ENCODE results near the gene OR4C12.
"Not testable (repeated sequence)": the region's sequence is repeated elsewhere in the genome, so short reads cannot be mapped to it uniquely, and the experiment has no call there.

The OR4C12 gene

DNA sequence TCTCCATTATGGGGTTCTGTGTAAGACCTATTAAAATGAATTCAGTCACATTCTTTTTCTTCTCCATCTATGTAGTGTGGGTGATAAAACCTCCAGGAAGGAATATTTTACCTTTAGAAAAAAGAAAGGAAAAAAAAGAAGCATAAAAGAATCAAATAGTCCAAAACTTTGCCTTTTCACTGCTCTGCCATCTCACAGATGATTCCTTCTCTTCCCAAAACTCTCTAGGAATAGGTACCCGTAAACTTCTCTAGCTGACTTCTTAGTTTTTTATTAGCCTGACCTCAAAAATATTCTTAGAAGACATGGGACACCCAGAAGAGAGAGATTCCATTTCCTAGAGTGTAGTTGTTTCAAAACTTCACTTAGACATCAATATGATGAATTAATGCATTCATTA is at the start of gene OR4C12:
OR4C12 (minus strand) TSS at position 101 of the 400 bp plus-strand sequence; CDS start at position 67, 34 bp downstream.
- not testable (repeated sequence) for DNase-seq

DNA sequence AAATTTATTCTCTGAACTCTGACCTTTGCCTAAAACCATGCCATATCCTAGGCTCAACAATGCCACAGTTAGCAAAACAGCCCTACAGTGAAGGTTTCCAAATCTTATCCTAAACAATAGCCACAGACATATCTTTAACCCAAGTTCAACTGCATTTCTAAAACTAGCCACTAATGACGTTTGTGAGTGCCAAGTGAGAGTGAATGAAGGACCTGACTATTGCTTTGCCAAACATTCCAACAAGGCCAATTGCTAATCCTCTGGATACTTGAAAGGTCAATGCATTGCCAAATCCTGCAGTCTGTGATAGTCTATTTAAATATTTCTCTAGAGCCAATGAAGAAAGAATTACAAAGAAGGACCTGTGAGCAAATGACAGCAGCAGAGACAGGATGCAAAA is 47.9 kb upstream of the OR4C12 start:
- no peak for DNase-seq

DNA sequence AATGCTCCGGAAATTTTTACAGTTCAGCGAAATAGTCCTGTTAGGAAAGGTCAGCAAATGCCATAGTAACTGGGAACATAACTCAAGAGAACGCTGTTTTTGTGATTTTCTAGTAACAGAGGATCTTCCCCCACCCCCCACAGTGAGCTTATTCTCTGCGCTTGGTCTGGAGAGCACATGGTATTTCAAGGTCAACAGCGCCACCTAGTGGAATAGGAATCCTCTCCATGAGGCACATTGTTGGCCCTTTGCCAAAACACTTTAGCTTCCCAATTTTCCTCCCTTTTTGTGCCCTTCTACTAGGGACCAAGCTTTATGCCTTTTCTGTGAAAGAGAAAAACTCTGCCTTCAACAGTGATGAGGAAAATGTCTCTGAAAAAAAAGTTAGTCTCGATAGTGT is 13.2 kb upstream of the OR4C12 start:
- DNase-seq, result peak; percentile 61

DNA sequence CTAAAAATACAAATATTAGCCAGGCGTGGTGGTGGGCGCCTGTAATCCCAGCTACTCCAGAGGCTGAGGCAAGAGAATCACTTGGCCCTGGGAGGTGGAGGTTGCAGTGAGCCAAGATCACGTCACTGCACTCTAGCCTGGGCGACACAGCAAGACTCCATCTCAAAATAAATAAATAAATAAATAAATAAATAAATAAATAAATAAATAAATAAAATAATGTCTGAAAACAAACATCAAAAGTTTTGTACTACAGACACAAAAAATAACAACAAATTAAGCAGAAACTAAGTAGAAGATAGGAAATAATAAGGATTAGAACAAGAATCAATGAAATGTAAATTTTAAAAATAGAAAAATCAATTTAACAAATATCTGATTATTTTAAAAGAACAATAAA is 8.9 kb downstream of the OR4C12 start:
- DNase-seq, result not testable (repeated sequence)

DNA sequence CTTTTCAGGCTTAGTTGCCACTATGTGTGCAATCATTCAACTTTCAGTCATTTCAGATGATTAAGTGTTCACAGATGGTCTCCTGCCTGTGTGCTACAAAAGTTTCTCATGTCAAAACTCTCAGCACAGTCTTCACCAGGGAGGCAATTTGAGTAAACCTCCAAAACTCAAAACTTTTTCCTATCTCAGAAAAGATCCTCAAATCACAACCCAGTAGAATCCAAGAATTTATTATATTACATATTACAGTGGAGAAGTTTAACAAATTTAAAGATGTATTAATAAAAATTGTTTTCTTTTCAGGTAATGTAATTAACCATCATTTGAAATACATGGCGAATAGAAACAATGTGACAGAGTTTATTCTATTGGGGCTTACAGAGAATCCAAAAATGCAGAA is 30.2 kb downstream of the OR4C12 start, which contains the start of gene OR4C13:
OR4C13 (plus strand) TSS at position 301 of the 400 bp plus-strand sequence; CDS start at position 333, 32 bp downstream.
- no peak for DNase-seq

DNA sequence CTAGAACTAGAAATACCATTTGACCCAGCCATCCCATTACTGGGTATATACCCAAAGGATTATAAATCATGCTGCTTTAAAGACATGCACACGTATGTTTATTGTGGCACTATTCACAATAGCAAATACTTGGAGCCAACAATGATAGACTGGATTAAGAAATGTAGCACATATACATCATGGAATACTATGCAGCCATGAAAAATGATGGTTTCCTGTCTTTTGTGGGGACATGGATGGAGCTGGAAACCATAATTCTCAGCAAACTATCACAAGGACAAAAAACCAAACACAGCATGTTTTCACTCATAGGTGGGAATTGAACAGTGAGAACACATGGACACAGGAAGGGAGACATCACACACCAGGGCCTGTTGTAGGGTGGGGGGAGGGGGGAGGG is 33.6 kb downstream of the OR4C12 start:
- DNase-seq, result not testable (repeated sequence)
